Hepatocyte (in vitro differentiated cells): ENCODE measurements around the gene RTTN. TPM values are rescaled to one million over a fixed set of nuclear protein-coding genes. Genes with fewer than 3 reads are reported as not detected.

ENCODE experiments used
- DNase-seq: peaks from one replicate; pipeline ENCODE4 v3.0.0-alpha.2; 2016; ENCODE audit warnings: low spot score
- H2AFZ ChIP-seq: fragments of 200-600 bp; sonication (generic); 2 replicates; pipeline ENCODE4 v1.6.0; 2016; ENCODE audit warnings: antibody characterized with exemption, mild to moderate bottlenecking
- H3K27ac ChIP-seq: fragments of 200-600 bp; sonication (generic); 2 replicates; pipeline ENCODE4 v1.5.1; 2016; ENCODE audit warnings: mild to moderate bottlenecking
- H3K27me3 ChIP-seq: fragments of 200-600 bp; sonication (generic); 2 replicates; pipeline ENCODE4 v1.6.1; 2016
- H3K36me3 ChIP-seq: fragments of 200-600 bp; sonication (generic); replicated peaks from 2 replicates; pipeline ENCODE4 v1.5.1; 2016; ENCODE audit warnings: low read depth; ENCODE audit not compliant: insufficient read depth
- H3K4me1 ChIP-seq: fragments of 200-600 bp; sonication (generic); 2 replicates; pipeline ENCODE4 v1.5.1; 2016; ENCODE audit warnings: mild to moderate bottlenecking, moderate library complexity; ENCODE audit not compliant: insufficient read depth
- H3K4me2 ChIP-seq: fragments of 200-600 bp; sonication (generic); 2 replicates; pipeline ENCODE4 v1.6.0; 2016
- H3K4me3 ChIP-seq: fragments of 200-600 bp; sonication (generic); 2 replicates; pipeline ENCODE4 v1.5.1; 2016; ENCODE audit warnings: mild to moderate bottlenecking
- H3K79me2 ChIP-seq: fragments of 200-600 bp; sonication (generic); 2 replicates; pipeline ENCODE4 v1.6.0; 2017; ENCODE audit warnings: mild to moderate bottlenecking
- H3K9me2 ChIP-seq: fragments of 200-600 bp; sonication (generic); replicated peaks from 2 replicates; pipeline ENCODE4 v1.6.0; 2017; ENCODE audit warnings: mild to moderate bottlenecking; ENCODE audit not compliant: insufficient read depth
- H3K9me3 ChIP-seq: fragments of 200-600 bp; sonication (generic); 2 replicates; pipeline ENCODE4 v1.5.1; 2016; ENCODE audit warnings: low read depth, mild to moderate bottlenecking
- H4K20me1 ChIP-seq: fragments of 200-600 bp; sonication (generic); 2 replicates; pipeline ENCODE4 v1.6.0; 2016; ENCODE audit warnings: mild to moderate bottlenecking; ENCODE audit not compliant: insufficient read depth, poor library complexity, severe bottlenecking
- EZH2 ChIP-seq: fragments of 200-600 bp; sonication (generic); IDR thresholded peaks from 2 replicates; pipeline ENCODE4 v1.6.1; 2016; ENCODE audit warnings: antibody characterized with exemption, mild to moderate bottlenecking, borderline replicate concordance
- EZH2phosphoT487 ChIP-seq: fragments of 200-600 bp; sonication (generic); IDR thresholded peaks from one replicate; pipeline ENCODE4 v1.6.1; 2018; ENCODE audit warnings: antibody characterized with exemption, mild to moderate bottlenecking, low read depth, moderate library complexity; ENCODE audit not compliant: unreplicated experiment, severe bottlenecking
- WGBS: methylation state at CpG from one replicate; pipeline ENCODE4 v1.1.6; 2016; ENCODE audit warnings: low lambda C conversion rate; ENCODE audit errors: missing lambda C conversion rate; 5-methylcytosine and 5-hydroxymethylcytosine counted together
- polyA plus RNA-seq: library from polyadenylated mRNA; unstranded; fragments of >200 nt; fragmentation: Nextera tagmentation; extraction: Ambion mirVana; gene quantifications from 2 replicates; pipeline ENCODE4 v1.2.1, GENCODE V29; 2016
- total RNA-seq: library from RNA; depleted of rRNA; stranded (reverse); fragments of >200 nt; gene quantifications from 2 replicates; pipeline ENCODE4 v1.2.3, GENCODE V29; 2014
- TF ChIP-seq, protein P1 (sequence below): fragments of 200-600 bp; sonication (generic); IDR thresholded peaks from 2 replicates; pipeline ENCODE4 v1.5.1; 2016; ENCODE audit warnings: antibody characterized with exemption, mild to moderate bottlenecking; ENCODE audit not compliant: poor library complexity

The RTTN gene
- total and polyA plus RNA-seq, 2 experiments from 2014 or later: 2.5 to 14.0 TPM

- Histone ChIP-seq H3K27ac (no peak overlapping the region), H3K4me2 (no peak overlapping the region), H2AFZ (no peak overlapping the region), H3K27me3 (no peaks in the 10 kb centered on the region), H3K4me1 (no peaks in the 10 kb centered on the region), H3K9me2 (no peaks in the 10 kb centered on the region), H3K4me3 (no peak overlapping the region), H3K36me3 (no peaks in the 10 kb centered on the region), H4K20me1 (no peaks in the 10 kb centered on the region), H3K79me2 (no peaks in the 10 kb centered on the region), H3K9me3 (no peaks in the 10 kb centered on the region)
- TF ChIP-seq EZH2 (no peak), EZH2phosphoT487 (no peak)
- TF ChIP-seq, protein P1, sequence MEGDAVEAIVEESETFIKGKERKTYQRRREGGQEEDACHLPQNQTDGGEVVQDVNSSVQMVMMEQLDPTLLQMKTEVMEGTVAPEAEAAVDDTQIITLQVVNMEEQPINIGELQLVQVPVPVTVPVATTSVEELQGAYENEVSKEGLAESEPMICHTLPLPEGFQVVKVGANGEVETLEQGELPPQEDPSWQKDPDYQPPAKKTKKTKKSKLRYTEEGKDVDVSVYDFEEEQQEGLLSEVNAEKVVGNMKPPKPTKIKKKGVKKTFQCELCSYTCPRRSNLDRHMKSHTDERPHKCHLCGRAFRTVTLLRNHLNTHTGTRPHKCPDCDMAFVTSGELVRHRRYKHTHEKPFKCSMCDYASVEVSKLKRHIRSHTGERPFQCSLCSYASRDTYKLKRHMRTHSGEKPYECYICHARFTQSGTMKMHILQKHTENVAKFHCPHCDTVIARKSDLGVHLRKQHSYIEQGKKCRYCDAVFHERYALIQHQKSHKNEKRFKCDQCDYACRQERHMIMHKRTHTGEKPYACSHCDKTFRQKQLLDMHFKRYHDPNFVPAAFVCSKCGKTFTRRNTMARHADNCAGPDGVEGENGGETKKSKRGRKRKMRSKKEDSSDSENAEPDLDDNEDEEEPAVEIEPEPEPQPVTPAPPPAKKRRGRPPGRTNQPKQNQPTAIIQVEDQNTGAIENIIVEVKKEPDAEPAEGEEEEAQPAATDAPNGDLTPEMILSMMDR: no peak
- no peak for DNase-seq
Observed at GRCh38 chr18:70075906-70076305, 129.6 kb downstream of the RTTN start.

DNA sequence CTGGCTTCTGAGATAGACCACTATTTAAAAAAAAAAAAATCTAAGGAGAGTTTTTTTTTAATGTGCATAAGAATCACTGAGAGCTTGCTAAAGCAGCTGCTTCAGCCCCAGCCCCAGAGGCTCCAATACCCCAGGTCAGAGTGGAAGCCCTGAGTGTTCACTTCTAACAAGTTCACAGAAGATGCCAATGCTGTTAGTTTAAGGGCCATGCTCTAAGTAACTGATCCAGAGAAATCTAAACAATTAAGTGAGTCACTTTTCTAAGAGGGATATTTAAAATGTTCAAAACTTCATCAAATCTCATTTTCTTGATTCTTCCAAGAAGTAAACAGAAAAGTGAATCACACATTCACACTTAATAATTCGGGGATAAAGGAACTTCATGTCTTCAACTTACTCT is 131.4 kb downstream of the RTTN start:
- no peak overlapping the region for H3K4me3 ChIP-seq
- DNase-seq: no peak
- no peaks in the 10 kb centered on the region for H3K4me1 ChIP-seq
- H3K9me3 ChIP-seq: no peaks in the 10 kb centered on the region
- no peak overlapping the region for H3K27ac ChIP-seq
- no peak for TF ChIP-seq EZH2phosphoT487
- TF ChIP-seq, protein P1: no peak
- no peak for TF ChIP-seq EZH2
- WGBS: 85% methylated on average over 1 of the region's 1 CpG
- no peaks in the 10 kb centered on the region for H3K9me2 ChIP-seq
- no peaks in the 10 kb centered on the region for H4K20me1 ChIP-seq
- no peaks in the 10 kb centered on the region for H3K27me3 ChIP-seq
- H3K79me2 ChIP-seq: no peaks in the 10 kb centered on the region
- H2AFZ ChIP-seq: no peak overlapping the region
- H3K36me3 ChIP-seq: no peaks in the 10 kb centered on the region
- no peak overlapping the region for H3K4me2 ChIP-seq

DNA sequence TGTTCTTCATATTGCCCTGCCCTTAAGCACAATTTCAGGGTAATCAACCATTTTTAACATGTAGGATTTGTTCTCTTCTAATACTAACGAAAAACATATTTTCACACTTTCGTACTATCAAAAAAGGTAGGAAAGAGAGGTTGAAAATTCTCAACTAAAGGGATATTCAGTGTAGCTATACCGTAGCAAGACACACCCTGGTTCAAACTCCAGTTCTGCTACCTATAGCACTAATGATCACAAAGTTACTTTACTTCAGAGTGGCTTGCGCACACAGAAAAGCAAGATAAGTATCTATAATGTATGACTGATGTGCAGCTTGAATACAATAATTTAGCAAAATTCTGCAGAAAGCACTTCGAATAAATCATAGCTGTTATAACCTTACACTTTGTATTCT is 132.1 kb downstream of the RTTN start:
- Histone ChIP-seq H3K27me3 (no peaks in the 10 kb centered on the region), H3K4me2 (no peak overlapping the region), H3K27ac (no peak overlapping the region), H3K9me2 (no peaks in the 10 kb centered on the region), H4K20me1 (no peaks in the 10 kb centered on the region), H3K4me1 (no peaks in the 10 kb centered on the region), H3K79me2 (no peaks in the 10 kb centered on the region), H2AFZ (no peak overlapping the region), H3K9me3 (no peaks in the 10 kb centered on the region), H3K4me3 (no peak overlapping the region), H3K36me3 (no peaks in the 10 kb centered on the region)
- no peak for TF ChIP-seq EZH2
- TF ChIP-seq EZH2phosphoT487: no peak
- TF ChIP-seq, protein P1: no peak
- WGBS: 90% methylated on average over 5 of the region's 5 CpGs
- no peak for DNase-seq

DNA sequence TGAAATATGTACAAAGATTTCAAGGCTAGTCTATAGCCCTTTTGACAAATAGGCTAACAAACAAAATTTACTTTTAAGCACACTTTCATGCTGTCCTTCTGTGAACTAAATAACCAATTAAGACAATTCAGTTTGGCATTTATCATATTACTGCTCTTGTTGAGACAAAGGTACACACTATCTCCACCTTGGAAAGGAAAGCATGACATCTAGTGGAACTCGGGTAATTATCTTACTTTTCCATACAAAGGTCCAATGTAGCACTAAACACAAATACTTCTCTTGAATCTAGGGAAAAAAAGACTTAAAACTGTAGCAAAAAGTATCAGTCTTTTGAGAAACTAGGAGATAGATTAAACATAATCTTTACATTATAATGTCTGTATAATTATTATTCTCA is 132.8 kb downstream of the RTTN start:
- H3K9me2 ChIP-seq: no peaks in the 10 kb centered on the region
- no peak overlapping the region for H3K4me2 ChIP-seq
- no peaks in the 10 kb centered on the region for H3K79me2 ChIP-seq
- no peak overlapping the region for H3K27ac ChIP-seq
- H2AFZ ChIP-seq: no peak overlapping the region
- no peaks in the 10 kb centered on the region for H3K4me1 ChIP-seq
- no peak overlapping the region for H3K4me3 ChIP-seq
- no peaks in the 10 kb centered on the region for H3K9me3 ChIP-seq
- H3K27me3 ChIP-seq: no peaks in the 10 kb centered on the region
- WGBS: 60% methylated on average over 1 of the region's 1 CpG
- H4K20me1 ChIP-seq: no peaks in the 10 kb centered on the region
- TF ChIP-seq, protein P1: peak; percentile 57
- TF ChIP-seq EZH2phosphoT487: no peak
- DNase-seq: peak; percentile 40
- no peaks in the 10 kb centered on the region for H3K36me3 ChIP-seq
